ENCODE measurements around the gene ARHGAP26.

ARHGAP26 gene

DNA sequence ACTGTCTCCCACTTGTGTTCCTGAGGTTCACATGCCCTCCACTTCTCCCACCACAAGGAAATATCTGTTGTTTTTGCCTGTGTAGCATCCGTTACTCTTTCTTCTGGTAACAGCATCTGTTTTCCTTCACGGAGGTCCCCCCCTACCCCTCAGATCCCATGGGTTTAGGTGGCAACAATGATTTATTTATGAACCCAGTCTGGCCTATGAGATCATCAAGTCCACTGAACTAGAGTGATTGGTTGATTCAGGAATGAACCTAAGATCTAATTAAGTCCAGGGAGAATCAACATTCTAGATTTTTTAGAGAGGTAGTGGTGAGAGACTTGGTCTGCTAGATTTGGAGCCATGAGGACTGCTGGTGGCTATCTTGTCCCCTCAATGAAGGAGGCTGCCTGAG lies 466.5 kb downstream of the ARHGAP26 start:
- Histone ChIP-seq H3K4me1 (ENCODE audit: control insufficient read depth, insufficient read depth, low read length) (peaks cover 15% of the 10 kb centered on the region), H3K4me3 (ENCODE audit: low read length) (no peak overlapping the region), H3K27me3 (ENCODE audit: control insufficient read depth, insufficient read depth, low read length) (no peaks in the 10 kb centered on the region), H3K4me2 (ENCODE audit: low read length) (no peak overlapping the region), H3K9ac (ENCODE audit: low read depth, low read length) (no peak overlapping the region), H3K36me3 (ENCODE audit: insufficient read depth, low read length) (no peaks in the 10 kb centered on the region), H3K9me3 (replicated peaks; ENCODE audit: low read length) (no peaks in the 10 kb centered on the region)

DNA sequence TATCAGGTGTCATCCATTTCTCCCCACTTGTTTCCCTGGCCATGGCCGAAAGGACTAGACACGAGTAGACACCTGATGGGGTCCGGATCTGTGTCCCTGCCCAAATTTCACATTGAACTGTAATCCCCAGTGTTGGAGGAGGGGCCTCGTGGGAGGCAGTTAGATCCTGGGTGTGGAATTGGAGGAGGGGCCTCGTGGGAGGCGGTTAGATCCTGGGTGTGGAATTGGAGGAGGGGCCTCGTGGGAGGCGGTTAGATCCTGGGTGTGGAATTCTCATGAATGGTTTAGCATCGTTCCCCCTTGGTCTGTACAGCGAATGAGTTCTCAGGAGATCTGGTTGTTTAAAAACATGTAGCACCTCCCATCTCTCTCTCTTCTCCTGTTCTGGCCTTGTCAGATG lies 467.5 kb downstream of the ARHGAP26 start:
- H3K9me3 ChIP-seq (replicated peaks; ENCODE audit: low read length): no peaks in the 10 kb centered on the region
- H3K27me3 ChIP-seq (ENCODE audit: control insufficient read depth, insufficient read depth, low read length): no peaks in the 10 kb centered on the region
- no peak overlapping the region for H3K4me3 ChIP-seq (ENCODE audit: low read length)
- H3K36me3 ChIP-seq (ENCODE audit: insufficient read depth, low read length): no peaks in the 10 kb centered on the region
- H3K4me2 ChIP-seq (ENCODE audit: low read length): no peak overlapping the region
- H3K9ac ChIP-seq (ENCODE audit: low read depth, low read length): no peak overlapping the region
- H3K4me1 ChIP-seq (ENCODE audit: control insufficient read depth, insufficient read depth, low read length): peaks cover 25% of the 10 kb centered on the region

DNA sequence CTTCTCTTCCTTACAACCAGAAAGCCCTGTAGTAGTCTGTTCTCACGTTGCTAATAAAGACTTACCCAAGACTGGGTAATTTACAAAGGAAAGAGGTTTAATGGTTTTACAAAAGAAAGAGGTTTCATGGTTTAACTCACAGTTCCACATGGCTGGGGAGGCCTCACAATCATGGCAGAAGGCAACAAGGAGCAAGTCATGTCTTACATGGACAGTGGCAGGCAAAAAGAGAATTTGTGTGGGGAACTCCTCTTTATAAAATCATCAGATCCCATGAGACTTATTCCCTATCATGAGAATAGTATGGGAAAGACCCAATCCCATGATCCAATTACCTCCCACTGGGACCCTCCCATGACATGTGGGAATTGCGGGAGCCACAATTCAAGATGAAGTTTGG lies 468.4 kb downstream of the ARHGAP26 start:
- Histone ChIP-seq H3K9me3 (replicated peaks; ENCODE audit: low read length) (no peaks in the 10 kb centered on the region), H3K27me3 (ENCODE audit: control insufficient read depth, insufficient read depth, low read length) (no peaks in the 10 kb centered on the region), H3K36me3 (ENCODE audit: insufficient read depth, low read length) (no peaks in the 10 kb centered on the region), H3K4me3 (ENCODE audit: low read length) (no peak overlapping the region), H3K4me1 (ENCODE audit: control insufficient read depth, insufficient read depth, low read length) (peaks cover 30% of the 10 kb centered on the region), H3K4me2 (ENCODE audit: low read length) (no peak overlapping the region), H3K9ac (ENCODE audit: low read depth, low read length) (no peak overlapping the region)

DNA sequence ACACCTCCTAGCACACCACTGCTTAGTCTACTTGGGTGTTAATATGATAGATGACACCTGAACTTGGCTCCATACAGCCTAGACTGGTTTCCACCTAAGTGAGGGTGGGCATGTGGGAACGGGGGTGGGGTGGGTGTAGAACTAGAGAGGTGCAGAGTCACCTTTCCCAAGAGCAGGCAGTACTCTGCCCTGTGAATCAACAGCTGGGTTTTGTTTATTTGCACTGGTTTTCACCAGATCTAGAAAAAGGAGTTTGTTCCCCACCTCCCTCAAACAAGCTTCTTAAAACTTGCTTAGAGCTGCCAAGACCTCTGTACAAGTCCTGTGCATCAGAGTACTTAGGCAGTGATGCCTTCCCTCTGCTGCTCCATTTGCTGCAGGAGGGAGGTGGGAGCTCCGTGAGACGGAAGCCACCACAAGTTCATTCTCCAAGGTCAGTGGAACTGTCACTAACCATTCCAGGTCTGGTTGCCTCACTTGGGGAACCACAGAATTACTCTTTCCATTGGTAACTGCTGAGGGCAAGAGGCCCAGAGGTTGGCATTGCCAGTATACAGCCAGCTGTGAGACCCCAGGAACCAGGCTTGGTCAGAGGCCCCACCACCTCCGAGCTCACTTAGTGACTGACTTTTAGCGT lies 469.8 kb downstream of the ARHGAP26 start:
- peaks cover 40% of the 10 kb centered on the region for H3K4me1 ChIP-seq (ENCODE audit: control insufficient read depth, insufficient read depth, low read length)
- no peak overlapping the region for H3K4me2 ChIP-seq (ENCODE audit: low read length)
- no peak overlapping the region for H3K4me3 ChIP-seq (ENCODE audit: low read length)
- no peak overlapping the region for H3K9ac ChIP-seq (ENCODE audit: low read depth, low read length)
- H3K36me3 ChIP-seq (ENCODE audit: insufficient read depth, low read length): no peaks in the 10 kb centered on the region
- no peaks in the 10 kb centered on the region for H3K27me3 ChIP-seq (ENCODE audit: control insufficient read depth, insufficient read depth, low read length)
- H3K9me3 ChIP-seq (replicated peaks; ENCODE audit: low read length): no peaks in the 10 kb centered on the region

DNA sequence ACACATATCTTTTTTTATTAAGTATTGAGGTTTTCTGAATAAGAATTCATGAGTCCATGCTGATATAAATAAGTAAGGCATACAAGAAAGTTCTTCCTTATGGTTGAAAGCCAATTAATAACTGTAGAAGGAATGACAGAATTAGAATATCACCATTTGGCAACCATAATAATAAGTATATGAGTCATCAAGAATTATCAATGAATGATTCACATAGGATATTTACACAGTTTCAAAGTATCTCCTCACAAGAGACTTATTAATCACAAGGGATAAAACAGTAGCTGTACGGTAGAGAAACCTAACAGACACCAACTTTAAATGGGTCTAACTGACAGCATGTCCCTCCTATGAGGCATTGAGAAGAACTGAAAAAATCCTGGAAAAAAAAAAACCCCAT lies 471.7 kb downstream of the ARHGAP26 start:
- peaks cover 49% of the 10 kb centered on the region for H3K4me1 ChIP-seq (ENCODE audit: control insufficient read depth, insufficient read depth, low read length)
- no peaks in the 10 kb centered on the region for H3K27me3 ChIP-seq (ENCODE audit: control insufficient read depth, insufficient read depth, low read length)
- H3K9me3 ChIP-seq (replicated peaks; ENCODE audit: low read length): no peaks in the 10 kb centered on the region
- H3K36me3 ChIP-seq (ENCODE audit: insufficient read depth, low read length): no peaks in the 10 kb centered on the region
- peak overlapping the region; percentile 50 for H3K4me2 ChIP-seq (ENCODE audit: low read length)
- H3K9ac ChIP-seq (ENCODE audit: low read depth, low read length): peak overlapping the region; percentile 70
- peak overlapping the region; percentile 11 for H3K4me3 ChIP-seq (ENCODE audit: low read length)

DNA sequence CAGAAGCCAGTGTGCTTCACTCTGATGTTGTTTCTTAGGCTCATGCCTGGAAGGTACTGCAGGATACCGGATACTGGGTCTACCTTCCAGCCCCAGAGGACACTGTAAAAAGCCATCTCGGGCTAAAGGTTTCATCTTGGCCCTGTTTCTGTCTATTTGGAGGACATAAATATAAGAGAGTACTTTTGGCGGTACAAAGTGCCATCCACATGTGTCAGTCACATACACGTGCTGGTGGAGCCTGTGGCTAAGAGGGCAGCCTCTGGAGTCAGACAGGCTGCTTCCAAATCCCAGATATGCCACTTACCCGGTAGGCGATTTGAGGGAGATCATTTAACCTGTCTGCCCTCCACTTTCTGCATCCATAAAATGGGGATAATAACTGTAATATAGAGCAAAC lies 472.9 kb downstream of the ARHGAP26 start:
- no peaks in the 10 kb centered on the region for H3K9me3 ChIP-seq (replicated peaks; ENCODE audit: low read length)
- H3K9ac ChIP-seq (ENCODE audit: low read depth, low read length): peak overlapping the region; percentile 70
- H3K4me1 ChIP-seq (ENCODE audit: control insufficient read depth, insufficient read depth, low read length): peaks cover 49% of the 10 kb centered on the region
- no peaks in the 10 kb centered on the region for H3K27me3 ChIP-seq (ENCODE audit: control insufficient read depth, insufficient read depth, low read length)
- peak overlapping the region; percentile 71 for H3K4me2 ChIP-seq (ENCODE audit: low read length)
- H3K4me3 ChIP-seq (ENCODE audit: low read length): peak overlapping the region; percentile 45
- H3K36me3 ChIP-seq (ENCODE audit: insufficient read depth, low read length): no peaks in the 10 kb centered on the region

DNA sequence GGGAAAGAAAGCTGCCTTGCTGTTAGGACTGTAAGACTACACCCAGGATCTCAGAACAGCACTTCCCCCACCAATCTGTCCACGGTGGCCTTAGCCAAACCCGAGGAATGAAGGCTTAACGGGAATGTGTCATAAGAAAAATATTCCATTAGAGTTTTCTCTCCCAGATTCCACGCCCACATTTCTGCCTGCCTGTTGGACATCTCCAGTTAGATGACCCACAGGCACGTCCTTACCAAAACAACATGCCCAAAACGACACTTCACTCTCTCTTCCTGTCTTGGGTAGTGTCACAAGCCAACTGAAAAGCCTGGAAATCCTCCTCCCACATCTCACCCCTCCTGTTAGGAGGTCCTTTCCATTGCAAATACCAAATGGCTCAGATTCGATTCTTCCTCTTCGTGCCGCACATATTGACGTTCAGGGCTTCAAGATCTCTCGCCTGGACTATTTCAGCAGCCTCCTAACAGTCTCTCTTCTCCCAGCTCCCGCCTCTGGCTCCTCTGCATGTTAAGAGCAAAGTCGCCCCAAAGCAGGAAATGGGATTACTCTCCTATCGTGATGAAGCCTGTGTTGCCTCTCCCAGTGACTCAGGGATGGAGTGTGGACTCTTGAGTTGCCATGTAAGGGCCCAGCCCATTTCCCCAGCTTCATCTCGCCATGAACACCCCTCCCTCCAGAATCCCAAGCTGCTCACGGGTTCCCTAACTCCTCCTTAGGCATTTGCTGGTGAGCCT lies 474.0 kb downstream of the ARHGAP26 start:
- no peaks in the 10 kb centered on the region for H3K27me3 ChIP-seq (ENCODE audit: control insufficient read depth, insufficient read depth, low read length)
- H3K4me2 ChIP-seq (ENCODE audit: low read length): peak overlapping the region; percentile 76
- peak overlapping the region; percentile 77 for H3K9ac ChIP-seq (ENCODE audit: low read depth, low read length)
- H3K4me1 ChIP-seq (ENCODE audit: control insufficient read depth, insufficient read depth, low read length): peaks cover 57% of the 10 kb centered on the region
- H3K4me3 ChIP-seq (ENCODE audit: low read length): peak overlapping the region; percentile 54
- H3K36me3 ChIP-seq (ENCODE audit: insufficient read depth, low read length): no peaks in the 10 kb centered on the region
- H3K9me3 ChIP-seq (replicated peaks; ENCODE audit: low read length): no peaks in the 10 kb centered on the region

DNA sequence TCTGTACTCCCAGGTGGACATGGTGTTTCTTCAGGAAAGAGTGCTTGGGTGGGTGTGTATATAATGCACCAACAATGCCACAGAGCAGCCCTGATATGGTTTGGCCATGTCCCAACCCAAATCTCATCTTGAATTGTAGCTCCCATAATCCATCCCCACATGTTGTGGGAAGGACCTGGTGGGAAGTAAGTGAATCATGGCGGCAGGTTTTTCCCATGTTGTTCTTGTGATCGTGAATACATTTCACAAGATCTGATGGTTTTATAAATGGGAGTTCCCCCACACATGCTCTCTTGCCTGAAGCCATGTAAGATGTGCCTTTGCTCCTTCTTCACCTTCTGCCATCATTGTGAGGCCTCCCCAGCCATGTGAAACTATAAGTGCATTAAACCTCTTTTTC lies 474.8 kb downstream of the ARHGAP26 start:
- peak overlapping the region; percentile 76 for H3K4me2 ChIP-seq (ENCODE audit: low read length)
- H3K9me3 ChIP-seq (replicated peaks; ENCODE audit: low read length): no peaks in the 10 kb centered on the region
- H3K4me1 ChIP-seq (ENCODE audit: control insufficient read depth, insufficient read depth, low read length): peaks cover 65% of the 10 kb centered on the region
- peak overlapping the region; percentile 77 for H3K9ac ChIP-seq (ENCODE audit: low read depth, low read length)
- peak overlapping the region; percentile 54 for H3K4me3 ChIP-seq (ENCODE audit: low read length)
- H3K27me3 ChIP-seq (ENCODE audit: control insufficient read depth, insufficient read depth, low read length): no peaks in the 10 kb centered on the region
- H3K36me3 ChIP-seq (ENCODE audit: insufficient read depth, low read length): no peaks in the 10 kb centered on the region

DNA sequence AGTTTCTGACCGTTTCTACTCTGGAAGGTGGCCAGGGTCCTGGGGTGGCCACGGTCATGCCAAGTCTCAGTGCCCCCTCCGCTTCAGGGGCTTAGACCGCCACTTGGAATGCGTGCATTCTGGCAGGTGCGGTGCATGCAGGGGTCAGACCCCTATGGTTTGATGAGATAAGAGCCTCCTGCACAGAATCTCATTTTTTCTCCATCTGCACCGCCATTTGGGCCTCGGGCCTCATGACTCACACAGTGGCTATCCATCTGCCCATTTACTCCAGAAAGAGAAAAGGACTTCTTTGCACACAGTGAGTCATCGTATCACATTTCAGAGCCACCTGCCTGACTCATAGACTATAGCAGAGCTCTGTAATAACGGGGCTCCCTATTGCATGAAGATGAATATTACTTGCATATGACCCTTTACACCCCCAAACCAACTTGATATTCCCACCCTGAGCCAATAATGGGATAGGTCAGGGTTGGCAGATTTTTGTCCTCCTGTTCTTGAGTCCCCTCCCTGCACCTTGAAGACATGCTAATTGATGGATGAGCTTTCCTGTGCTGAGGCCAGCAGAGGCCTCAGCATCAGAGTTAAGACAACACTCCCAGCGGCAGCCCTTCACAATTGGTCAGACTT lies 475.9 kb downstream of the ARHGAP26 start:
- Histone ChIP-seq H3K4me3 (ENCODE audit: low read length) (no peak overlapping the region), H3K9ac (ENCODE audit: low read depth, low read length) (no peak overlapping the region), H3K27me3 (ENCODE audit: control insufficient read depth, insufficient read depth, low read length) (no peaks in the 10 kb centered on the region), H3K4me2 (ENCODE audit: low read length) (peak overlapping the region; percentile 45), H3K9me3 (replicated peaks; ENCODE audit: low read length) (no peaks in the 10 kb centered on the region), H3K36me3 (ENCODE audit: insufficient read depth, low read length) (no peaks in the 10 kb centered on the region), H3K4me1 (ENCODE audit: control insufficient read depth, insufficient read depth, low read length) (peaks cover 66% of the 10 kb centered on the region)

DNA sequence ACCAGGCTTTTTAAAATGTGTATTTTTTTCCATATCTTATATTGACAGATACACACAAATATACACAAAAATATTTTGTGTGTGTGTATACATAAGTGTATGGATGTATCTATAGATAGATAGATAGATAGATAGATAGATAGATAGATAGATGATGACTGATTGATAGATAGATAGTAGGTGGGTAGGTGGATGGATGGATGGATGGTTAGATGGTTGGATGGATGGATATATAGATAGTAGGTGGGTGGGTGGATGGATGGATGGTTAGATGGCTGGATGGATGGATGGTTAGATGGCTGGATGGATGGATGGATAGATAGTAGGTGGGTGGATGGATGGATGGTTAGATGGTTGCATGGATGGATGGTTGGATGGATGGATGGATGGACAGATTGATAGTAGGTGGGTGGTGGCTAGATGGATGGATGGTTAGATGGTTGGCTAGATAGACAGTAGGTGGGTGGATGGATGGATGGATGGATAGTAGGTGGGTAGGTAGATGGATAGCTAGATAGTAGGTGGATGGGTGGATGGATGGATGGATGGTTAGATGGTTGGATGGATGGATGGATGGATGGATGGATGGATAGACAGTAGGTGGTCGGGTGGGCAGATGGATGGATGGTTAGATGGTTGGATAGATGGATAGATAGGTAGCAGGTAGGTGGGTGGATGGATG lies 477.1 kb downstream of the ARHGAP26 start:
- peaks cover 58% of the 10 kb centered on the region for H3K4me1 ChIP-seq (ENCODE audit: control insufficient read depth, insufficient read depth, low read length)
- no peak overlapping the region for H3K4me3 ChIP-seq (ENCODE audit: low read length)
- no peaks in the 10 kb centered on the region for H3K9me3 ChIP-seq (replicated peaks; ENCODE audit: low read length)
- H3K4me2 ChIP-seq (ENCODE audit: low read length): no peak overlapping the region
- no peaks in the 10 kb centered on the region for H3K36me3 ChIP-seq (ENCODE audit: insufficient read depth, low read length)
- no peak overlapping the region for H3K9ac ChIP-seq (ENCODE audit: low read depth, low read length)
- H3K27me3 ChIP-seq (ENCODE audit: control insufficient read depth, insufficient read depth, low read length): no peaks in the 10 kb centered on the region

DNA sequence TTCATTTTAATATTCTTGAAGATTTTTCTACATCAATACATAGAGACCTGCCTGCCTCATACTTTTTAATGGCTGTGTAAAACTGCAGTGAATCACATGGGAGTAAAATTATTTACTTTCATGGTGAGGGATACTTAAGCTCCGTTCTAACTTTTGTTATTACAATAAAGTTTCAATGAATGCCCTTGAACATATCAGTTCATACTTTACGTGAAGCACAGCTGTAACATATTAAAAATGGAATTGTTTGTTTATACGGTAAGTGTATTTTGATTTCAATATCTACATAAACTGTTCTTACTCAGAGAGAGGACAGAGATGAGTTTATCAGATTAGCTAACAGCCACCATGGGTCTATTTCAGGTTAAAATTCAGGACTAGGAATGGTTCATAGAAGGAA lies 478.2 kb downstream of the ARHGAP26 start:
- H3K4me1 ChIP-seq (ENCODE audit: control insufficient read depth, insufficient read depth, low read length): peaks cover 47% of the 10 kb centered on the region
- H3K9ac ChIP-seq (ENCODE audit: low read depth, low read length): no peak overlapping the region
- no peaks in the 10 kb centered on the region for H3K9me3 ChIP-seq (replicated peaks; ENCODE audit: low read length)
- H3K4me2 ChIP-seq (ENCODE audit: low read length): no peak overlapping the region
- no peak overlapping the region for H3K4me3 ChIP-seq (ENCODE audit: low read length)
- no peaks in the 10 kb centered on the region for H3K27me3 ChIP-seq (ENCODE audit: control insufficient read depth, insufficient read depth, low read length)
- no peaks in the 10 kb centered on the region for H3K36me3 ChIP-seq (ENCODE audit: insufficient read depth, low read length)
